ENCODE measurements around the gene GRHL1. TPM values are rescaled to one million over a fixed set of nuclear protein-coding genes. Genes with fewer than 3 reads are reported as not detected.

Gene GRHL1
- total RNA-seq, 4 donors from 2014 or later = 0.29 to 1.0 (median 0.75) TPM

GRCh38 chr2:10019602-10020400 is 68.3 kb downstream of the GRHL1 start:
- intact Hi-C loops (cut with DNase I; ENCODE audit: low total_unique reads) (no loop called here), in situ Hi-C loops (cut with MboI; ENCODE audit: low sequenced_read_pairs in 4 of 4) (no loop called here)
- H3K27me3 ChIP-seq = no peaks in the 10 kb centered on the region
- no peak overlapping the region for H3K27ac ChIP-seq
- H3K36me3 ChIP-seq = no peaks in the 10 kb centered on the region
- no peak overlapping the region for H3K4me3 ChIP-seq
- H3K9me3 ChIP-seq = no peaks in the 10 kb centered on the region
- H3K4me1 ChIP-seq = no peaks in the 10 kb centered on the region
- DNase-seq (no peak), ATAC-seq (no peak)
- TF ChIP-seq CTCF (IDR thresholded peaks at IDR 0.05 in 4 of 5, conservative IDR thresholded peaks at IDR 0.05 in 1 of 5) = no peak
- TF ChIP-seq POLR2A (IDR thresholded peaks at IDR 0.05) = no peak

GRCh38 chr2:10022041-10022421 is 70.5 kb downstream of the GRHL1 start:
- no peaks in the 10 kb centered on the region for H3K9me3 ChIP-seq
- no peaks in the 10 kb centered on the region for H3K4me1 ChIP-seq
- H3K27ac ChIP-seq = no peak overlapping the region
- DNase-seq (no peak), ATAC-seq (no peak)
- no peak overlapping the region for H3K4me3 ChIP-seq
- in situ Hi-C loops (cut with MboI; ENCODE audit: low sequenced_read_pairs in 4 of 4) = no loop called here
- no peaks in the 10 kb centered on the region for H3K27me3 ChIP-seq
- H3K36me3 ChIP-seq = no peaks in the 10 kb centered on the region
- TF ChIP-seq CTCF (IDR thresholded peaks at IDR 0.05 in 4 of 5, conservative IDR thresholded peaks at IDR 0.05 in 1 of 5) (no peak), POLR2A (IDR thresholded peaks at IDR 0.05) (no peak)
- intact Hi-C loops (cut with DNase I; ENCODE audit: low total_unique reads) = no loop called here

- Histone ChIP-seq H3K4me1 (no peaks in the 10 kb centered on the region), H3K27ac (no peak overlapping the region), H3K27me3 (no peaks in the 10 kb centered on the region), H3K4me3 (no peak overlapping the region), H3K36me3 (no peaks in the 10 kb centered on the region), H3K9me3 (no peaks in the 10 kb centered on the region)
- DNase-seq (no peak), ATAC-seq (no peak)
- intact Hi-C loops (cut with DNase I; ENCODE audit: low total_unique reads) (no loop called here), in situ Hi-C loops (cut with MboI; ENCODE audit: low sequenced_read_pairs in 4 of 4) (no loop called here)
- TF ChIP-seq POLR2A (IDR thresholded peaks at IDR 0.05) (no peak), CTCF (IDR thresholded peaks at IDR 0.05 in 4 of 5, conservative IDR thresholded peaks at IDR 0.05 in 1 of 5) (no peak)
Observed at GRCh38 chr2:10022445-10022844, 71.0 kb downstream of the GRHL1 start.

- Histone ChIP-seq H3K4me3 (no peak overlapping the region), H3K4me1 (no peaks in the 10 kb centered on the region), H3K9me3 (no peaks in the 10 kb centered on the region), H3K36me3 (no peaks in the 10 kb centered on the region), H3K27me3 (no peaks in the 10 kb centered on the region), H3K27ac (no peak overlapping the region)
- no peak for DNase-seq
- in situ Hi-C loops (cut with MboI; ENCODE audit: low sequenced_read_pairs in 4 of 4) (no loop called here), intact Hi-C loops (cut with DNase I; ENCODE audit: low total_unique reads) (no loop called here)
- no peak for TF ChIP-seq POLR2A (IDR thresholded peaks at IDR 0.05)
- no peak for TF ChIP-seq CTCF (IDR thresholded peaks at IDR 0.05 in 4 of 5, conservative IDR thresholded peaks at IDR 0.05 in 1 of 5)
- no peak for ATAC-seq
Observed at GRCh38 chr2:10022966-10023662, 71.6 kb downstream of the GRHL1 start.
